Endometrial microvascular endothelial cells (primary cell): ENCODE data around the gene MAP3K10. TPM values are rescaled to one million over a fixed set of nuclear protein-coding genes. Genes with fewer than 3 reads are reported as not detected.

Source experiments
- in situ Hi-C: cut with HindIII; loops from 2 replicates; pipeline ENCODE4 v1.10.0; 2017; ENCODE audit warnings: low sequenced_read_pairs, low pct_unique_long_range_greater_than_20kb; ENCODE audit errors: inconsistent ontology term
- total RNA-seq: library from RNA; depleted of rRNA; stranded (reverse); fragments of >200 nt; gene quantifications from one replicate; pipeline ENCODE4 v1.2.3, GENCODE V29; 2015; ENCODE audit errors: inconsistent ontology term

The MAP3K10 gene
- total RNA-seq, 1 donor from 2014 or later, result 5.4 TPM

GRCh38 chr19:40229926-40230417, 38.7 kb downstream of the MAP3K10 start:
- in situ Hi-C loops, result no loop called here

GRCh38 chr19:40231057-40231456, 39.8 kb downstream of the MAP3K10 start:
- in situ Hi-C loops, result no loop called here

- in situ Hi-C loops, result no loop called here
Measured at GRCh38 chr19:40231544-40232424, 40.6 kb downstream of the MAP3K10 start.

GRCh38 chr19:40232479-40232878, 41.3 kb downstream of the MAP3K10 start:
- in situ Hi-C loops, result no loop called here

GRCh38 chr19:40232949-40233810, 42.0 kb downstream of the MAP3K10 start:
- in situ Hi-C loops, result no loop called here

GRCh38 chr19:40233811-40234389, 42.7 kb downstream of the MAP3K10 start:
- in situ Hi-C loops, result no loop called here

- in situ Hi-C loops, result no loop called here
Measured at GRCh38 chr19:40234429-40235237, 43.4 kb downstream of the MAP3K10 start.

- in situ Hi-C loops, result no loop called here
Measured at GRCh38 chr19:40235238-40236025, 44.2 kb downstream of the MAP3K10 start.

GRCh38 chr19:40236026-40236355, 44.8 kb downstream of the MAP3K10 start:
- in situ Hi-C loops, result no loop called here

GRCh38 chr19:40236366-40236765, 45.1 kb downstream of the MAP3K10 start:
- in situ Hi-C loops, result no loop called here

GRCh38 chr19:40237791-40238190, 46.6 kb downstream of the MAP3K10 start:
- in situ Hi-C loops, result no loop called here

- in situ Hi-C loops, result no loop called here
Measured at GRCh38 chr19:40238775-40239174, 47.5 kb downstream of the MAP3K10 start.

- in situ Hi-C loops, result no loop called here
Measured at GRCh38 chr19:40239415-40240226, 48.4 kb downstream of the MAP3K10 start.

GRCh38 chr19:40240332-40240731, 49.1 kb downstream of the MAP3K10 start:
- in situ Hi-C loops, result no loop called here

- in situ Hi-C loops, result no loop called here
Measured at GRCh38 chr19:40241125-40241808, 50.0 kb downstream of the MAP3K10 start.

GRCh38 chr19:40241809-40242384, 50.7 kb downstream of the MAP3K10 start:
- in situ Hi-C loops, result no loop called here
